Measurements from ENCODE around the gene HNRNPA1L2.
"Not testable (repeated sequence)": the region's sequence is repeated elsewhere in the genome, so short reads cannot be mapped to it uniquely, and the experiment has no call there.

Gene HNRNPA1L2

DNA sequence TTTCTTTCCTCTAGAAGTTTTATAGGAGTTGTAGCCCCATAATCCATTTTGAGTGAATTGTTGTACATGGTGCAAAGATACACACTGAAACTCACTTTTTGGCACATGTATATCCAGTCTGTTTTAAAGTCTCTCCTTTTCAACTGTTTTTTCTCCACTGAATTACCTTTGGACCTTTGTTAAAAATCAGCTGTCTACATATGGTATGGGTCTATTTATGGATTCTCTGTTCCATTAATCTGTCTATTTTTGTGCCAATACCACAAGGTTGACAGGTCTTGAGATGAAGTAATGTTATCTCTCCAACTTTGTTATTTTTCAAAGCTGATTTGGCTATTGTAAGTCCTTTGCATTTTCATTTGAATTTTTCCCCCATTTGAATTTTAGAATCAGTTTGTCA, 4.7 kb downstream of the HNRNPA1L2 start:
- no peak for DNase-seq (ENCODE audit: low read depth in 2 of 2)

DNA sequence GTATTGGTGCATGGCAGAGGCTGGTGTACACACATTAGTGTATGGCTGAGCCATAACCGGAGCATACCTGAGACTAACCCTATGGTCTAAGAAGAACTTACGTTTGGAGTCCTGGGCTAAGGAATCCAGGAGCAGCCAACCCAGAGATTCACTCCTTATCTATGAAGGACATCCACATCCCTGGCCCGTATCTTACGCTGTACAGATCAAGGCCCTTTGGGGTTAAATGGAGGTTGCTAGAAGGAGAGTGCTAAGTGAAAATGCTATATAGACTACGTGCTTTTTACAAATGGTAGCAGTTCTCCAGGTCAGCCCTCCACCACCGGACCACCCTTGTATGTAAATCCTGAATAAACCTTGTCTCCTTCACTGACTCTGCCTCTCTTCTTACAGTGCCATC, 8.5 kb downstream of the HNRNPA1L2 start:
- no peak for DNase-seq (ENCODE audit: low read depth in 2 of 2)

DNA sequence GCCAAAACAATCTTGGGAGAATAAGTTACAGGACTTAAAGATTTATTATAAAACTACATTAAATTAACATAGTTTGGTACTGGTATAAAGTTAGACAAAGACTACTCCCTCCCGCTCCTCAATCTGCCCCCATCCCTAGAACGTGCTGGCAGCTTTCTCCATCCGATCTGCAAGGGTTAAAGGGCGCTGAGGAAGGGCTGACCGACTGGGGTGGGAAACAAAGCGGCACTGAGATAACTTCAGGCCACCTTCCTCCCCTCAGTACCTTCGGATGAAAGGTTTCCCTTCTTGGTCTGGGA, 9.6 kb downstream of the HNRNPA1L2 start:
- no peak for DNase-seq (ENCODE audit: low read depth in 2 of 2)

DNA sequence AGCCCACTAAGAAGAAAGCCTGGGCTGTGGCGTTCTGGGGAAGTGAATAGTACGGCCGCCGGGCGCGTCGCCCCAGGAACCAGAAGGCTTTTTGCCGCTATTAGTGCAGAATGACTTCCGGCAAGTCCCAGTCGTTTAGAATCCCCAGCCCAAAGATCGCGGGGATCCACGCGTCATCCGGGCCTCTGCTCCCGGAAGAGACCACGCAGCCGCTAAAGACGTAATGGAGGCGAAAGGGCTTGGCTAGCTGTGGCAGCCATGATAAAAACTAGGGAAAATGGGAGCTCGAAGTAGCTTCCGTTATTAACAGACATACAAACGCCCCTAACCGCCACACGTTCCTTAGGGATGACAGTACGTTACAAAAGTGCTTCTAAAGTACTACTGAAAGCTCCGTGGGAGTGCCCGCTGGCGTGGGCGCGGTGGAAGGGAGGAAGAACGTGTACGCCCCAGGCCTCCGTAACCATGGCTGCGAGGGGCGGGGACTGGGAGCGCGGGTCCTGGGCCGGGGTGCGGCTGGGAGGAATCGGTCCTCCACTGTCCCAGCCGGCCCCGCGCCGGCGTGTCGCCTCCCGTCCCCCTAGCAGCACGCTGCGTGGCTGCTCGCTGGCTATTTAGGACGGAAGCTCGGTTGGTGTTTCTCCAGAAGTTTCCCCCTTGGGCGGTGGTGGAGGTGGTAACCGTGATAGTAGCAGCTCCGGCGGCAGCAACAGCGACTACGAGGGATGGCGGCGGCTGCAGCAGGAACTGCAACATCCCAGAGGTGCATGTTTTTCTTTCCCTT, 10.2 kb downstream of the HNRNPA1L2 start, which contains the start of gene SUGT1:
SUGT1 (plus strand) TSS at position 641 of the 784 bp plus-strand sequence; CDS start at position 726, 85 bp downstream.
- DNase-seq (ENCODE audit: low read depth in 2 of 2) = peak; percentile 89 to 95

DNA sequence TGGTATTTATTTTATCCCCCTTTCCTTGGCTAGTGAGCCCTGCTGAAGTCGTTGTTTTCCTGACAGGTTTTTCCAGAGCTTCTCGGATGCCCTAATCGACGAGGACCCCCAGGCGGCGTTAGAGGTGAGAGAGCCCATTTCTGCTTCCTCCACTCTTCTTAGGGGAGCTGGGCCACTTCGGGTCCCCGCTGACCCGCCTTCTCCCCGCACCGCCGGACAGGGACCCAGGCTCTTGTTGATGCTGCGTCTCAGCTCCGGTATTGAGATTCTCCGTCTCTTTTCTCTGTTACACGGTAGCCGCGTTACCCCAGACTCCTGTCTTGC, 10.7 kb downstream of the HNRNPA1L2 start:
- no peak for DNase-seq (ENCODE audit: low read depth in 2 of 2)

DNA sequence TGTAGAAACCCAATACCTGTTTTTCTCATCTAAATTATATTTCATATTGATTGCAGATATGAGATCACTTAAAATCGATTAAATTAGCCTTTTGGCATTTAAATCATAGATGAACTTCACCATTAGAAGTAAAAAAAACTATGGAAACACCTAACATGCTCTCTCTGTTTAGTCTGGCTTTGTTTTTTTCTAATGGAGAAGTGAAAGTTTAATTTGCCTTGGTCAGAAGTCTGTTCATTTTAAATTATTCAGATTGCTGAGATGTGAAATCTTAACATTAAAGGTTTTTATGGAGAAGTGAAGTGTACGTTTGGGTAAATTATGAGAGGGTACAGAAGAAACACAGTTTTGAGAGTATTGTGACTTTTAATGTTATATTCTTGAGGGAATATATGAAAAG, 17.1 kb downstream of the HNRNPA1L2 start:
- DNase-seq (ENCODE audit: low read depth in 2 of 2) = no peak

DNA sequence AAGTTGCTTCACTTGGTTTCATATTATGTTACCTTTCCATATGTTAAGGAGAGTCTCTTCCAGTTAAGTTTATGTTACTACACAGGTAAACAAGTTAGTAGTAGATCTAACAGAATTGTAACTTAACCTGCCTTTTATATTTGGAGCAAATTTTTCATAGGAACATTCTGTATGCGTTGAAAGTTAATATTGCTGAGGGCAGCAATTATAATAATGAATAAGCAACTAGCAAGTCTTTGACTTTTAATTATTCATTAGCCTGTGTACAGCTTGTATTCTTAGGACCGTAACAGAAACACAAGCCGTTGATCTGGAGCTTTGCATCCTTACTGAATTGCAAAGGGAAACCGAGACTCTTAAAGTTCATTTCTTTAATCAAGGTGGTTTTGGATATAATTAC, 22.0 kb downstream of the HNRNPA1L2 start:
- DNase-seq (ENCODE audit: low read depth in 2 of 2) = no peak

DNA sequence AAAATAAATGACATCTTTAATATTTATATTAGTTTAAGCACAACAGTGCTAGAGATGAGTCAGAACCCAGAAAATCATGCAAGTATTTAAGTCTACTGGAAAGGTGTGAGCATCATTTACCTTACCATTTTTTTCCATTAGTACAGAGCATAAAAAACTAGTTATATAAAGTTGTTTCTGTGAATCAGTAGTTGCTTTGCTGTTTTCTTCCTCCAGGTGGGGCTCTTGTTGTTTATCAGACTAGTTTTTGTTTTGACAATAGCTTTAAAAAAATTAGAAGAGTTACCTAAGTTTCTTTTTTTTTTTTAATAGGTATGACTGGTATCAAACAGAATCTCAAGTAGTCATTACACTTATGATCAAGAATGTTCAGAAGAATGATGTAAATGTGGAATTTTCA, 23.1 kb downstream of the HNRNPA1L2 start:
- DNase-seq (ENCODE audit: low read depth in 2 of 2) = no peak

DNA sequence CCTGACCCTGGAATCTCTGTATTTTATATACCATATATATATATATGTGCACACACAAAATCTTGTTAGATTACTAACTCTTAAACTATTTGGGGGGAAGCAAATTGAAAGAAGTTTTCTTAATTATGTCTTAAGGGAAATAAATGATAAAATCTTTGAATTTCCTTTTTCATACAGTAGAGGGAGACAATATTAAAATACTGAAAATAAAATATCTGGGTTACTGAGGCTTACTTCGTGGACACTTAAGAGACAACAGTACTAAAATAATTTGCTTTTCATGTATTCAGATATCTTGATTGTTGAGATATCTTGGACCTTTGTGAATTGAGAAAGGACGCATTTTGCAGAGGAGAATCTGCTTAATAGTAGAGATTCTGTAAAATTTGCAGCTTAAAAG, 27.4 kb downstream of the HNRNPA1L2 start:
- no peak for DNase-seq (ENCODE audit: low read depth in 2 of 2)

DNA sequence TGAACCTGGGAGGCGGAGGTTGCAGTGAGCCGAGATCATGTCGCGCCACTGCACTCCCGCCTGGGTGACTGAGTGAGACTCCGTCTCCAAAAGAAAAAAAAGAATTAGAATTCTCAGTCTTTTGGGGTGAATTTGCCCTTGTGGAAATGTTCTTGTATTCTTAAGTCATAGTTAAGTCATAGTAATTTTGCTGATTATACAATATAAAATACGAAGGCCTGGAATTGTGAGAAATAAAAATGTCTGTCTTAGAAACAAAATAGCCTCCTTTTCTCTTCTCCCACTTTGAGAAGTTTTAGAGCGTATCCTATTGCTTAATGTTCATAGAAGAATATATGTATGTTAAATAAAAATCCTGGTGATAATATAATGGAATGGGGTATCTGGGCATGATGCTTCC, 28.5 kb downstream of the HNRNPA1L2 start:
- DNase-seq (ENCODE audit: low read depth in 2 of 2) = no peak

DNA sequence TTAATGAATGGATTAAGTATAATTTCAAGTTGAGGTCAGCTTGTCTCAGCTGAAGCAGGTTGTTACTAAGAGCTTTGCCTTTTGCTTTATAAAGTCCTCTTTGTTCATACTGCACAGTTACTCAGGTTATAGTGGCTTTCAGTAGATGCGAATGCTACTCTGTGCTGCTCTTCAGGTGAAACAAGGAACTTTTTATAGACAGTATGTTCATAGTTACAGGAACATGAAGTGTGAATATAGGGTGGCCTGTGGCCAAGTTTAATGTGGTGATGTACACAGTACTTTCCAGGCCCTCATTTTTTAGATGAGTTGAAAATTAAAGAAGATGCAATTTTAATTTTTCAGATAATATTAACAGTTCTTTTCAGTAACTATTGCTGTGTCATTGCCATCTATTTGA, 31.2 kb downstream of the HNRNPA1L2 start:
- no peak for DNase-seq (ENCODE audit: low read depth in 2 of 2)

DNA sequence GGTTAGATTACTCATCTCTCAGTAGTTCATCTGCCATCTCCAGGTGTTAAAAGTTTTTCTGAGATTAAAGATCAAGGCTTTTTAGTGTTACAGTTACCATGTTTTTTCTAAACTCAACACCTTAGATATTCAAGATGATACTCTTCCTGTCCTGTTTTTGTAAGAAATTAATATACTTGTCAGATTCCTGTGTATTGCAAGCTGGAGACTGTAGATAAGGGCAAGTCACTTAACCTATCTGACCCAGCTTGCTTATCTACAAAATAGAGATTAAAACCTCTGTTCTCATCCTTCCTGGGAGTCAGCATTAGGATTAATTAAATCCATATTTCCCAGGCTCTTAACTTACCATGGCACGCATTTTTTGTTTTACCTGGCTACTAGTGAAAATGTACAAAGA, 35.6 kb downstream of the HNRNPA1L2 start:
- no peak for DNase-seq (ENCODE audit: low read depth in 2 of 2)

DNA sequence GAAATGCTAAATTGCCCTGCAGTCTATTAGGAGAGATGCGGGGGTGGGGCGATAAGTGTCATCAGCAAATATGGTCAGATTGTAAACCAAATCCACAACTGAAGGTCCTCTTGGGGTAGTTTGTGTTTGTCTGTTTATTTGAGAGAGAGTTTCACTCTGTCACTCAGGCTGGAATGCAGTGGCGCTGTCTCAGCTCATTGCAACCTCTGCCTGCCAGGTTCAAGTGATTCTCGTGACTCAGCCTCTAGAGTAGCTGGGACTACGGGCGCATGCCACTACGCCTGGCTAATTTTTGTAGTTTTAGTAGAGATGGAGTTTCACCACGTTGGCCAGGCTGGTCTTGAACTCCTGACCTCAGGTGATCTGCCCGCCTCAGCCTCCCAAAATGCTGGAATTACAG, 43.6 kb downstream of the HNRNPA1L2 start:
- not testable (repeated sequence) for DNase-seq (ENCODE audit: low read depth in 2 of 2)

DNA sequence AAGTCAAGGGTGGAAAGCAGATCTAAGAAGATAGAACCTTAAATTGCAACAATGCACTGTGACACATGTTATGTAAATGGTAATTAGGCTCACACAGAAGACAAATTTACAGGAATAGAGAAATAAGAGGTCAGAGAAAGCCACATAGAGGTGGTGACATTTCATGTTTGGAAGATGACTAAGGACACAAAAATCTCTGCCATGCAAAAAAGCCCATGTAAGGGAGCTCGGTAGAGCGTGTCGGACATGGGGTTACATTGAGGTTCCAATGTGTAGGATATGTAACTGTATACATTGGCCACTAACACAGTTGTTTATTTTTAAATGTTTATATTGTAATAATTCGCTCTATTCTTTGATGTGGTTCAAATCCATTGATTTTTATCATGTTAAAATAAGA, 44.1 kb downstream of the HNRNPA1L2 start:
- DNase-seq (ENCODE audit: low read depth in 2 of 2) = no peak
